OCI-LY3 (cell line): ENCODE measurements around the gene SLC50A1.

Experiments used
- CTCF ChIP-seq: fragments of 200-600, 300-600 bp; sonication (generic); IDR thresholded peaks from 2 replicates; pipeline ENCODE4 v1.5.1; 2014; ENCODE audit warnings: antibody characterized with exemption, low read length, low read depth
- EZH2phosphoT487 ChIP-seq: fragments of 200-600 bp; shearing (Covaris generic); IDR thresholded peaks from 2 replicates; pipeline ENCODE4 v1.6.1; 2018; ENCODE audit warnings: antibody characterized with exemption, mixed run types, low read depth

- TF ChIP-seq EZH2phosphoT487: no peak
- TF ChIP-seq CTCF: no peak
Observed at GRCh38 chr1:155126556-155127104, 9.0 kb upstream of the SLC50A1 start.
